CD4-positive, alpha-beta T cell treated with Interleukin-6 at 100 ng/mL for 8 hours (primary cell): ENCODE data around the gene GOLGB1.

Source experiments
- DNase-seq: peaks from one replicate; pipeline ENCODE4 v3.0.0-alpha.2; 2020; ENCODE audit warnings: mixed read lengths, low spot score

GOLGB1 gene

DNA sequence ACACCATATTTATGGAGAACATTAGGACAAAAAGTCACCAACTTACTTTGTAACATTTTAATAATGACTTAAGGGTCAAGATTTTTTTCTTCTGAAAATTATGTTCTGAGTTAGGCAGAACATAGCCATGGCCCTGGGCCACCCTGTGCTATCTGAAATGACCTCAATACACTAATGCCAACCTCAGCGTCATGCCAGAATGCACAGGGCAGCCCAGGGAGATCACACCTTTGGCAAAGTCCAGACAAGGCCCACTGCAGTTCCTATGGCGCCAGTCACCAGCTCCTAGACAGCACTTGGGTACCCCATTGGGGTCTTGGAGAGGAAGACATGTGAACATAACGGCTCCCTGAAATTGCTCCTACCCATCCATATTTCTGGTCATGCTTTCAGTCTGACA lies 121.9 kb downstream of the GOLGB1 start:
- DNase-seq = no peak

DNA sequence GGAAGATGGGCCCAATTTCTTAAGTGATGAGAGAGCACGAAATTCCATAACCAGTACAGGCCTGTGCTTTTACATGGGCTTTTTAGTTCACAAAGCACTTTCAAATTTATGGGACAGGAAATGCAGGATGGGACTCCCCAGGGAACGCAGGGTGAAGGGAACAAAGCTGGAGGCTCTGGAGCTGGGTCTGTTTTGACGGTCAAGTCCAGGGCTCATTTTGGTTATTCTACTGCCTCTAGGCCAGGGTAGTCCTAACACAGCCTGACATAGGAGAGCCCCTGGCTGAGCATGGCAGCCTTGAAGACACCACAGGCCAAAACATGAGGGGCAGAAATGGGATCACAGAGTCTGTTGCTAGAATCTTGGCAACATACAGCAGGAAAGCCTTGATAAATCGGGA lies 122.3 kb downstream of the GOLGB1 start:
- DNase-seq = no peak

DNA sequence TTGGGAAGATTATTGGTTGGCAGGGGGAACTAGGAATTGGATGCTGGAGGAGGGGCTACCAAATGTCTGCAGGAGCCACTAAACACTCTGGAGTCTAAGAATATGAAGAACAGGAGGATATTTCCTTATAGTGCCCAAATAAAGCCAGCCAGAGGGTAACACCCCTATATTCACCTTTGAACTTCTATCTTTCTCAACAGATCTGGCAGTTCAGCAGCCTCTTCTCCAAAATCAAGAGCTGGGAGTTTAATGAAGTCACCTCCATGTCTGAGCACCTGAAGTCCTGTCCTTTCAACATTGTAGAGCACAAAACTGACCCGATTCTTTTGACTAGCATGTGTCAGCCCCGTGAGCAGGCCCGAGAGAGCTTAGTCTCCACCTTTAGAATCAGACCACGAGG lies 123.0 kb downstream of the GOLGB1 start:
- no peak for DNase-seq

- no peak for DNase-seq
Measured at GRCh38 chr3:121624147-121624899, 125.2 kb downstream of the GOLGB1 start.

DNA sequence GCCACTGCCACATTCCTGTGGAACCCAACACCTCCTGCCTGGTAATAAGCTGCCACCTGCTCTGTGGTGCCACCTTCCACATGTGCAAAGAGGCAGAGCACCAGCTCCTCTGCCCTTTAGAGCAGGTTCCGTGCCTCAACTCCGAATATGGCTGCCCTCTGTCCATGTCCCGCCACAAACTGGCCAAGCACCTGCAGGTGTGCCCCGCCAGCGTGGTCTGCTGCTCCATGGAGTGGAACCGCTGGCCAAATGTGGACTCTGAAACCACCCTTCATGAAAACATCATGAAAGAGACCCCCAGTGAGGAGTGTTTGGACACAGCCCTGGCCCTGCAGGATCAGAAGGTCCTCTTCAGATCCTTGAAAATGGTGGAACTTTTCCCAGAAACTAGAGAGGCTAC lies 128.1 kb downstream of the GOLGB1 start:
- DNase-seq = no peak

GRCh38 chr3:121619691-121620090 lies 129.8 kb downstream of the GOLGB1 start:
- DNase-seq = no peak
